HG03520 (cell line): Measurements from ENCODE around the gene SMG1.

ENCODE experiments used
- ATAC-seq: cut with Tn5 transposase; IDR thresholded peaks from one replicate; pipeline ENCODE4 v1.9.1; 2021; ENCODE audit warnings: mild to moderate bottlenecking, moderate library complexity; ENCODE audit not compliant: unreplicated experiment

SMG1 gene

GRCh38 chr16:18855196-18855595 is 71.0 kb downstream of the SMG1 start:
- ATAC-seq: no peak

DNA sequence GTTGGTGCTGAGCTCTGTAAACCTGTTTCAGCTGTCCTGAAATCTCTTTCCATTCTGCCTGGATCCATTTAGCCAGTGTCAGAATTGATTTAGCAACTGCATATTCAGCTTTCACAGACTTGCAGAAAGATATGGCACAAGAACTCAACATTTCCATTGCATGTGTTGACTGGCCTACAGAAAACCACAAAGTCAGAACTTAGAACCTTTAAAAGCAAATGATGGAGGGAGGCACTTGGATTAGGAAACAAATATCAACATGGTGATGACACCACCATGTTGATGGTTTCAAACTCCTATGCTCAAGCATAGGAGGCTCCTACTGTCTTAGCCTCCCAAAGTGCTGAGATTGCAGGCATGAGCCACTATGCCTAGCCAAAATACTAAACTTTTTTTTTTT is 72.5 kb downstream of the SMG1 start:
- ATAC-seq: no peak

DNA sequence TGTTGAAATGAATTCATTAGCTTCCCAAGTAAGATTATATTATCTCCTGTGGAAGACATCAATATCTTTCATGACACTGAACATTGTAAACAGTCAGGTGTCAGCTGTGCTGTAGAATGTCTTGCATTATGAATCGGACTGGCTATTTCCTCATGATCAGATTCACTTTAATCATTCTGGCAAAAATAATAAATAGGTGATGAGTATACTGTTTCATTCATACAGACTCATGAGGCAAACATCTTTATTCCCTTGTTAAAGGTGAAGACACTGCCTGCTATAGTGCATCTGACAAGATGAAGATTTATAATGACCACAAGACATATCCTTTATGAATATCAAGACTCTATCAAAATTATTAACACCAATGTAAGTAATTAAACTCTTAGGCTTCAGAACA is 73.6 kb downstream of the SMG1 start:
- ATAC-seq: no peak

DNA sequence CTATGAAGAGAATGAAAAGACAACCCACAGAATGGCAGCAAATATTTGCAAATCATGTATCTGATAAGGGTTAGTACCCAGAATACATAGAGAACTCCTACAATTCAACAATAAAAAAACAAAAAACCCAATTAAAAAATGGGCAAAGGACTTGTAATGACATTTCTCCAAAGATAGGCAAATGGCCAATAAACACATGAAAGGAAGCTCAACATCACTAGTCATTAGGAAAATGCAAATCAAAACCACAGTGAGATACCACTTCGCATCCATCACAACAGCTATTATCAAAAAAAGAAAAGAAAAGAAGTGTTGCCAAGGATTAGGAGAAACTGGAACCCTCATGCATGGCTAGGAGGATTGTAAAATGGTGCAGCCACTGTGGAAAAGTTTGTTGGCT is 79.8 kb downstream of the SMG1 start:
- ATAC-seq: no peak

- ATAC-seq: no peak
Observed at GRCh38 chr16:18842565-18842964, 83.6 kb downstream of the SMG1 start.

DNA sequence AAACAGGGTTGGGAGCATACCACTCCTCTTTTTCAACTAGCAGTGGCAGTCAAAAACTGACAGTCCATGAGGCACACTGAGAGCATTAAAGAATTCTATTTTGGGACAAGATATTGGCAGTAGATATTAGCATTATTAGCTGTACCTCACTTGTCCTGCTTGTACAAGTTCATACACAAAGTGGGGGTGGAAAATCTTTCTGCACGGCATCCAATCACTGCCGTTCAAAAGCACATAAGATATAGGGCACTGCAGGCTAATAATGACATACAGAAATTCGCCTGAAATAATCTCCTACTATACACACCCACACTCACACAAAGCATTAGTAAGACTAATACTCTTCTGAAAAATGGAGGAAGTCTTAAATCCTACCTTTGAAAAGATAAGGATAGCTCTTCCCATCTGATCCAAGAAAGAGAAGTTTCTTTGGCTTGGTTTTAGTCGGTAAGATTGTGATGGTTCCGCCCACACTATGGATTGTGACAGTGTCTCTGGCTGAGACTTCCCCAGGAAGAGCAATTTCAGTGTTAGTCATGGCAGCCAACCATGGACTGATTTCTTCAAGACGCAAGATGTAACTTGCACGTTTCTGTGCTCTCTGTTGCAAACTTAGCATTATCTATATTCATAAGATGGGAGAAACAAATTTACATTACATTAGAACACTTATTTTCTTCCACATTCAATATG is 84.2 kb downstream of the SMG1 start:
- no peak for ATAC-seq

GRCh38 chr16:18839555-18839954 is 86.7 kb downstream of the SMG1 start:
- ATAC-seq: no peak

- no peak for ATAC-seq
Observed at GRCh38 chr16:18836702-18837101, 89.5 kb downstream of the SMG1 start.

DNA sequence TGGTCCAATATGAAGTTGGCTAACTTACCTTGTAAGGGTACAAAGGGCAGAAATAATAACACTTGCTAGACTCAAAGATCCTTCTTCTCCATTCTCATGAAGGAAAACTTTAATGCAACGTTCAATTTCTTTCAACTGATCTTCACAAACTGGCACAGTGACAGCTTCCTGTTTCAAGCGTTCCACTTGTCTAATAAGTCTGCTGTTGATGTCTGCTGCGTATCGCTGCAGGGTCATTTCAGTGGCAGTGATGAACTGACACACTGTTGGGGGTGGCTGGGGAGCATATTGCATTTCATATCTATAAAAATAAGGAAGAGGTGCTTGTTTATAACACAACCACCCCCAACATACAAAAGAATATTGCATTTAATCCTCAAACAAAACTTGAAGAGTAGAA is 91.3 kb downstream of the SMG1 start:
- ATAC-seq: no peak

- ATAC-seq: no peak
Observed at GRCh38 chr16:18833707-18834505, 92.3 kb downstream of the SMG1 start.

DNA sequence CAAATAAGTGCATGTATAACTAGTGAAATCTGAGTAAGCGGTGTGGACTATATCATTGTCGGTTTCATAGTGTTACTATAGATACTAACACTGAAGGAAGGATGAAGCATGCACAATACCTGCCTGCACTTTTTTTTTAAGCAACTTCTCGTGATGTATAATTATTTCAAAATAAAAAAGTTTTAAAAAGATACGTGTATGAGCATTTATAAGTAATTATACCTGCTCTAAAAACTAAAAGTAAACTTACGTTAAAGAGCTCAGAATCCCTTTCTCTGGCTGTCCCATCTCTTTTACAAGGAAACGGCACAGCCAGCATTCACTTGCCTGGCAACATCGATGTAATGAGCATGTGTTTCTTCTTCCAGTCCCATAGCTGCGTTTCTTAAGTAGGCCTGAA is 93.6 kb downstream of the SMG1 start:
- no peak for ATAC-seq

GRCh38 chr16:18832006-18832405 is 94.2 kb downstream of the SMG1 start:
- no peak for ATAC-seq

DNA sequence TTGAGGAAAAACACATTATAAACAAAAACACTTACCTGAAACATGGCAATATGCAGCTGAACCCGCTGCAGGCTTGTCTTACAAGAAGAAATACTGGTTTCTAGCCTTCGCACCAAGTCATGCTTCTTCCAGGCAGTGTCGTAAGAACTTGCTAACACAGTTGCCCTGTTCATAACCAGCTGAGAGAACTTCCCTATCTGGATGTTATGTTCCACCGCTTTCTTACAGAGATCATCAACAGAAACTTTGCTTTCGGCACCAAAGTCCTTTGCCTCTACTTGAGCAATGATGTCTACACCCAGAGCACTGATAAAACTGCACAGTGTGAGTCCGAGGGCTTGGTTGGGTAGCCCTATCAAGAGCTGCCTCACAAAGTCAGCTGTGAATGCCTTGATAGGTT is 97.0 kb downstream of the SMG1 start:
- ATAC-seq: no peak

GRCh38 chr16:18827890-18828289 is 98.3 kb downstream of the SMG1 start:
- no peak for ATAC-seq

DNA sequence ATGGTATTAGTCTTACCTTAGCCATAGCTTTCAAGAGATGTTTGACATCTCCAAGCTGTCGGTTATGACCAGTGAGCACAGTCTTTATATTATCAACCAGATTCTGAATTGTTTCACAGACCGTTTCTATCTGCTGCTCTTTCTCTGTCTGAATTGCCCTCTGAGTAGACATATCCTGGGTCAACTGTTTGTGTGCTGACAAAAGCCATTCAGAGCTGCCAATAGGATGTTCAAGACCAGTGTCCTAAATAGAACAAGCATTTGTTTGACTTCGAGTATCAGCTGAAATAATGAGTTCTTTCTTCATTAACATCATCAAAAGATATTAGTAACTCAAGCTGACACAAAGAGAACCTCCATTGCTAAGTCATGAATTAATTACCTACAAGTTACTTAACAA is 109.9 kb downstream of the SMG1 start:
- ATAC-seq: no peak

DNA sequence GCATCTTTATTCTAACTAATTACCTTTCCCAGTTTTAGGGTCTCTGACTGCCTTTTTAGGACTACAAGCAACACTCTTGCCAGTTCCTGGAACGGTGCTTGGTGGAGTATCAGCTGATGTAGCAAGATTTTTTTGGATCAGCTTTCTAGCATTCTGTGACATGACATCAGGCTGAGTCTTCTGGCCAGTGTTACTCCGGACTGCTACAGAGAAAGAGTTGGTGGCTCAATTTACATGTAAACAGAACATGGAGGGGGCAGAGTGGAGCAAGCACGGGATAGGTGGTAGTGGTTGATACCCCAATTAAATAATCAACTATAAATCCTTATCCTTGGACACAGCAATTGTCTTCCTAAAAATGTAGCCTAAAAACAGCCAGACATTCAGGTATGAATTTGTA is 114.3 kb downstream of the SMG1 start:
- ATAC-seq: no peak

DNA sequence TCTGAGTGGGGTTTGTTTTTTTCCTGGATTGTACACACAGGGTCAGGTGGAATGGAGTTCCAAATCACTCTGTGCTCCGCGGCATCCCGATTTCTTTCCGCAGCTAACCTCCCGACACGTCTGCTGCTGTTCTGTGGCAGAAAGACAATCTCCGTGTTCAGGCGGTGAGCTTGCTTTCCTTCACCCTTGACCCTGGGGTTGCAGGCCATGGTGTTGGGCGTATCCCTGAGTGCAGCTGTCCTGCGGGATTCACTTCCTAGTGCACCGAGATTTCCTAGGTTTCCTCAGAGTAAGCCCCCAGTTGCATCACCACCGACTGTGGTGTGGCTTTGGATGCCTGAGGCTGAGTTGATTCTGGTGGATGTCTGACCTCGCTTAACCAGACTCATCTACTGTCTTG is 117.0 kb downstream of the SMG1 start:
- no peak for ATAC-seq

DNA sequence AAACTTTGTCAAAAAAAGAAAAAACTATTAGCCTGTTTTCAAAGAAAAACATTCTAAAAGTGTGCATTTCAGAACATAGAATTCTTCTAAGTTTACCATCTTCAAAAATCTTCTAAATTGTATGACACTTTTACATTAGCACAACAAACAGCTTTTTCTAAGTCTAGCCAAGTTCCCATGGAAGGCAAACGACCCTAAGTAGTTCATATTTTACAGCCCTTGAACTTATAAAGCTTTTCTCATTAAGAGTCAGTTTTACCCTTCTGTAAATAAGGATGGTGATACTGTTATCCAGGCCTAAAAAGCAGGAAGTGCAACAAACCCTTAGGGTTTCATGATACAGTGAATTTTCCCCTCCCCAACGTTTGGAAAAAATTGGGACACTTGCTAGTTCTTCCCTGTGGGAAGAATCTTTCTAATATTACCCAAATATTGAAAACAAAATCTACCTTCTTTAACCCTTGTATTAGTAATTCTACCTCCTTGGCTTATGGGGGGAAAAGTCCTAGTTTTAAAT is 120.9 kb downstream of the SMG1 start:
- ATAC-seq: no peak

GRCh38 chr16:18804540-18804939 is 121.7 kb downstream of the SMG1 start:
- no peak for ATAC-seq

DNA sequence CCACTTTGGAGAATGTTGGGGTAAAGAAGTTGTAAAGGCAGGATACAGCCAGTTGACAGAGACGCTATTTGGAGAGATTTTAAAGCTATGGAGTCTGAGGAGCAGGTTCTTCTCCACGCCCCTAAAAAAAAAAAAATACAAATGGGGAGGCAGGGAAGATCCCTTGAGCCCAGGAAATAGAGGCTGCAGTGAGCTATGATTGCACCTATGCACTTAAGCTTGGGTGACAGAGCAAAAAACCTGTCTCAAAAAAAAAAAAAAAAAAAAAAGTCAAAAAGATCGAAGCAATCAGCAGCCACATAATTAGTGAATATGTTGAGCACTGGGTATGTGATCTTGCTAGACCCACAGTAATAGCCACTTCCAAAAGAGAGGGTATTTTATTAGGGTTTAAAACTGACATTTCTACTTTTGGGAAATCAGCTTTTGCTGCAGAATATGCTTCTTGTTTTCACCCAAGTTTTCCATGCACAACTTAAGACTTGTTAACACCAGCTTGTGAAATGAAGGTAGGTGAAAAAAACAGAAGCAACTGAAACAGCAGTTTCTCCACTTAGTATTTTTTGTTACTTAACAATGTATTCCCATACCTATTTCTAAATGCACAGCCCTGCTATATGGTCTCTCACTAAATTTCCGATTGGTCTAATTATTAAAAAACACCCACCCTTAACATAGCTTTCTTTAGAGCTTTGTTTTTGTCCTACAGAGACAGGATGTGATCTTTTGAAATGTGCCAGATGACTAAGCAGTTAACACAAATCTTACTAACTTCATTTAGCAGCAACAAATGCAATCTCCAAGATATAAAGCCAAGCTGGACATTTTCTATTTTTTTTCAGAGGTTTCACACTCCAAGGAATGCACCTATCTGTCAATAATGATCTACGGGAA is 122.4 kb downstream of the SMG1 start:
- no peak for ATAC-seq

- no peak for ATAC-seq
Observed at GRCh38 chr16:18802767-18803343, 123.4 kb downstream of the SMG1 start.
